CD4-positive, alpha-beta T cell treated with Interleukin-17A for 4 hours (primary cell): Measurements from ENCODE around the gene STIP1.

ENCODE experiments used
- DNase-seq: peaks from one replicate; pipeline ENCODE4 v3.0.0-alpha.2; 2020; ENCODE audit warnings: mixed read lengths

Gene STIP1

DNA sequence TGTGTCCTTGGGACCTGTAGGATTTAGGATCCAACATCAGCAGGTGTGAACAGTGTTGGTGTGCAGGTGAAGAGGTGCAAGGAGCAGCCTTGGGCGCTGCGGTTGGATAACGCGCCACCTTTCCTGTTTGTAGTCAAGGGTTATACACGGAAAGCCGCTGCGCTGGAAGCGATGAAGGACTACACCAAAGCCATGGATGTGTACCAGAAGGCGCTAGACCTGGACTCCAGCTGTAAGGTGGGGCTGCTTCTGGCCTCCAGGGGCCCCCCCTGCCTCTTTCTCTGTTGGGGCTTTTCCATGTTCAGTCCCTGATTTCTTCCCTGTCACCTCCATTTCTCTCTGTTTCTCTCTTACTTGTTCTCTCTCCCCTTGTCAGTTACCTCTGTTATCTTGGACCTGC is 17.0 kb downstream of the STIP1 start:
- DNase-seq = no peak

DNA sequence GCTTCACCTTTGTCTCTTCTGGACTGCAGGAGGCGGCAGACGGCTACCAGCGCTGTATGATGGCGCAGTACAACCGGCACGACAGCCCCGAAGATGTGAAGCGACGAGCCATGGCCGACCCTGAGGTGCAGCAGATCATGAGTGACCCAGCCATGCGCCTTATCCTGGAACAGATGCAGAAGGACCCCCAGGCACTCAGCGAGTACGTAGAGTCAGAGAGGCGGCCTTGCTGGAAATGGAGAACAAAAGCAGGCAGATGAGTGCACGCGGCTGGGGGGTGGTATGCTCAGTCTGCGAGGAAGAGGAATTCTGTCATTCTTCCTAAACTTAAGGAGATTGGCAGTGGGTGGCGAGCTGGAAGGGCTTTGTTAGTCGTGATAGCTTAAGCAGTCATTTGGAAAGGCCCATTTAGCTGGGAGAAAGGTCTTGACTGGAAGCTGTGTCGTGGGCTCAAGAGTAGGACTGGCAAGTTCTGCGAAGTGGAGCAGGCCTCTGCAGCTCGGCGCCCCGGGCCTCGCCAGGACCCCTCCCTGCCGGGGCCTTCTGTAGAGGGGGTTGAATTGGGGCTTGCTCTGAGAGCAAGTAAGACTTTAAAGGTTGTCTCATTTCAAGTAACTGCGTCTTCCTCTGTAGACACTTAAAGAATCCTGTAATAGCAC is 17.6 kb downstream of the STIP1 start:
- no peak for DNase-seq

DNA sequence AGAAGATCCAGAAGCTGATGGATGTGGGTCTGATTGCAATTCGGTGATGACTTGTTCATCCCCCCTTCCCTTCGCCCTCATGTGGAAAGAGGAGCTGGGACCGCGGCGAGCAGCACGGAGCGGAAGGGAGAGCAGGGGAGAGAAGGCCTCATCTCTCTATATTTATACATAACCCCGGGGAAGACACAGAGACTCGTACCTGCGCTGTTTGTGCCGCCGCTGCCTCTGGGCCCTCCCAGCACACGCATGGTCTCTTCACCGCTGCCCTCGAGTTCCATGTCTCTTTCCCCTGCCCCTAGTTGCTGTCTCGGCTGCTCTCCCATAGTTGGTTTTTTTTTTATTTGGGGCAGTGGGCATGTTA is 18.1 kb downstream of the STIP1 start:
- DNase-seq = no peak

DNA sequence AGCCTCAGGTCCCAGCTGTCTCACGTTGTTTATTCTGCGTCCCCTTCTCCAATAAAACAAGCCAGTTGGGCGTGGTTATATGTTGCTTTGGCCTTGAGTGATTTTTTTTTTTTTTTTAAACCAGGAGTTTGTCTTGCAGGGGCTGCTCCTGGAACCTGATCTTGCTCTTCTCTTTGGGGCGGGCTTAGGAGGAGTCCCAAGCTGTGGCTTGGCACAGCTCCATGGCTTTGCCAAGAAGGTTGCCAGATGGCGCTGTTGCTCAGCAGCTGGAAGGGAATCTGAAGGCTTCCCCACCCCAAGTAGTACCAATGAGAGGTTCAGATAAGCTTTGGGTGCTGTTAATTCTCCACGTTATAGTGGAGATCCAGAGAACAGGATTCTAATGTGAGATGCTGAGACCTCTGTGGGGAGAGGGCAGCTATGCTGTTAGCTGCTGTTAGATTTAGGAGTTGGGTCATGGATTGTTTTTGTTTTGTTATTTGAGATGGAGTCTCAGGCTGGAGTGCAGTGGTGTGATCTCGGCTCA is 18.6 kb downstream of the STIP1 start:
- DNase-seq = peak; percentile 89

DNA sequence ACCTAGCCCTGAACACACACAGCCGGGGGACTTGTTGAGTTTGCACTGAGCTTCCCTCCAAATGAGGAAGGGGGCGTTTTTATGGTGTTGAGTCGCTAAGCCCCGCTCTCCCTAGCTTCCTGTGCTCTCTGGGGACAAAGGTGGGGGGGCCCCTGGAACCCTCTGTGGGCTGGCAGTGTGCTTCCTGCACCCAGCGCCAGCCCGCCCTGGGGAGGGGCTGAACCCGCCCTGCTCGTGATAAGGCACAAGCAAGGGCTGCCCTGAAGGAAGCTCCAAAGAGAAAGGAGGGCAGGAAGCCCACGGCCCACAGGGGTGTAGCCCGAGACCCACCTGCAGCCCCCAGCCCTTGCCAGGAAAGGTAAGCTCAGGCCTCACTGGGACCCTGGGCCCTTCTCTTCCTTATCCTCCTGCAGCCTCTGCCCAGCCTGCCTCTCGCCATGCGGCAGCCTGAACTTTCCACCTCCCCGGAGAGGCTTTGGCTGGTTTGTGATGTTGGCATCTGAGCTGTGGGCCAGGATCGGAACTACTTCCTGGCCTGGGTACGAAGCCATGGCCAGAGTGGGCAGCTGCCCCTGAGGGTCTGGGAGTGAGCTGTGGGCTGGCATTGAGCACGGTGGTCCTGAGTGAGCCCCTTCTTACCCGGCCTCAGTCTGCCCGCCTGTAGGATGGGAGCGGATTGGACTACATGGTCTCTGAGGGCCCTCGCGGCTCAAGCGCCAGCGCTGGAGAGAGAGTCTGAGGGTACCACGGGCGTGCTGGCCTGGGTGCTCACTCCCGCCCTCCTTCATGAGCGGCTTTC is 20.7 kb downstream of the STIP1 start, which contains the start of gene FERMT3:
Gene FERMT3, plus strand, starts transcription at position 265 of the 799 bp plus-strand sequence. CDS start 644 bp downstream, outside the sequence.
- DNase-seq = peak; percentile 89

DNA sequence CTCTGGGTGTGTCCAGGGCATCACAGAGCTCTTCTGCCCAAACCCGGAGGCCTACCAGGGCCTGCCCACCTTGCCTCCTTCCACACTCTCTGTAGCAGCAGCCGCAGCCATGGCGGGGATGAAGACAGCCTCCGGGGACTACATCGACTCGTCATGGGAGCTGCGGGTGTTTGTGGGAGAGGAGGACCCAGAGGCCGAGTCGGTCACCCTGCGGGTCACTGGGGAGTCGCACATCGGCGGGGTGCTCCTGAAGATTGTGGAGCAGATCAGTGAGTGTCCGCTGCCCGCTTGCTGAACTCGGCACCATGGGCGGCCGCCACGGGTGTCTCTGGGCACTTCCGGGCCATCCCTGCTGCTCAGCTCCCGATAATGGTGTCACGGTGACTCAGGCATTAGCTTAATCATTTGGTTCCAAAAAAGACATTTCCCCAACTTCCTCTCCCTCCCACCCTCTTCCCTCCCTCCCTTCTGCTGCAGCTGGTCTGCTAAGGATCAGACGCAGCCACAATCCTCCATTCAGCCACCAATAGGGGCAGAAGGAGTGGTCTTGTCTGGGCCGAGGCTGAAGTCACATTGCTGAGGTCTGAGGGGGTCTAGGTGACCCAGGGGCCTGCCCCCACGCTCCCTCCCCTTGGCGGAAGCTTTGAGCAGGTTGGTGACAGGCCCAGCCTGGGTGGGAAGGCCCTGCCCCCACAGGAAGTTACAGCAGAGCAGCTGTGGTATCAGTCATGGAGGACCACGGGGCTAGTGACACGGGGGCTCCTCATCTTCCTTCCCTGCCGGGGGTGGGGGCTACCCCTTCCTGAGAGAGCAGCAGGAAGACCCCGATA is 21.5 kb downstream of the STIP1 start:
- DNase-seq = peak; percentile 85

DNA sequence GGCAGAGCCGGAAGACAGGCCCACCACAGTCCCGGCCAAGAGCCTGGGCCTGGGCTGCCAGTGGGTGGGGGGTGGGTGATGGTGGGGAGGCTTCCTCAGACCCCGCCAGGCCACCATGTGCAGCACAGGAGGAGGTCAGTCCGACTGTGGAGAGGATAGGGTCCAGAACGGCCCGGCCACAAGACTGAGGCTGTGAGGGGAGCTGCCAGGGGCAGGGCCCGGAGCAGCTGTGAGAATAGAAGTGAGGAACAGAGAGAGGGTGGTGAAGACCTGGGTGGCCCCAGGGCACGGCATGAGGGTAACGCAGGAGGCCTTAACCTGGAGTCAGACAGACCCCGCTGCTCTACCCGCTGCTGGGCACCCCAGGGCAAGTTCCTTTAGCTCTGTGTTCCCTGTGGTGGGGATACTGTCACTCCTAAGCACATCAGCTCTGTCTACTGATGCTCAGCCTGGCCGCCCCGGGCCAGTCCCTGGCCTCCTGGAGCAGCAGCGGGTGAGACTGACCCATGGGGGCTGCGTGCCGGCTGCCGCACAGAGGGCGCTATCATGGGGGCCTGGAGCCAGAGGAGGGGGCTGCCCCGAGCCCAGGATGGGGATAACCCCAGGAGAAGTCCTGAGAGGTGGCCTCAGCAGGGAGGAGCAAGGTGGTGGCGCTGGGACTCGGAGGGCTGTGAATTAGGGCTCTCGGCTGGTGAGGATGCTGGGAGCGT is 22.3 kb downstream of the STIP1 start:
- no peak for DNase-seq

DNA sequence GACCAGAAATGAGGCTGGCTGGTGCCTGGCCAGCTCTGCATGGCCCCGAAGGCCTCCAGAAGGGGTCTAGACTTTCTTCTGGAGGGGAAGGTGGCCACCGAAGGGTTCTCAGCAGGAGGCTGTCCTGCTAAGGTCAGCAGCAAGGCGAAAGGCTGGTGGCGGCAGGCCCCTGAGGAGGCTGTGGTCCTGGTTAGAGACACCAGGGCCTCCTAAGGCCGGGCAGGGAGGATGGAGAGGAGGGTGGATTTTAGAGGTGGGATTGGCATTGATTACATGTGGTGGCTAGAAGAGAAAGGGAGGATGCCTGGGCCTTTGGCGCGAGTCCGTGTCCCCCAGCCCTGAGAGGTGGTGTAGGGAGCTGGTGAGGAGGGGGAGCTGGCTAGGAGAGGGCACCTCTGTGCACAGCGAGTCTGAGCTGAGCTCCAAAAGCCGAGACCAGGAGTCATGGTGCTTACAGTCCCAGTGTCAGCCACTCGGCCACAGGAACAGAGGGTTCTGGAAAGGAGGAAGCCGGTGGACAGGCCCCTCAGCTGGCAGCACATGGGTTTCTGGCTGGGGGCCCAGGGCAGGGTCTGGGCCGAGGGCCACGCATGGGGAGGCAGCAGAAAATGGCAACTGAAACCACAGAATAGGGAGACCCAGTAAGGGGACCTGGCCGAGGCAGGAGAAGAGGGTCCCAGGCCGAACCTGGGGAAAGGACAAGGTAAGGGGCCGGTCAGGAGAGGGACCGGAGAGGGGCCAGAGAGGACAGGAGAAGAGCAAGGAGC is 23.0 kb downstream of the STIP1 start:
- DNase-seq = no peak

DNA sequence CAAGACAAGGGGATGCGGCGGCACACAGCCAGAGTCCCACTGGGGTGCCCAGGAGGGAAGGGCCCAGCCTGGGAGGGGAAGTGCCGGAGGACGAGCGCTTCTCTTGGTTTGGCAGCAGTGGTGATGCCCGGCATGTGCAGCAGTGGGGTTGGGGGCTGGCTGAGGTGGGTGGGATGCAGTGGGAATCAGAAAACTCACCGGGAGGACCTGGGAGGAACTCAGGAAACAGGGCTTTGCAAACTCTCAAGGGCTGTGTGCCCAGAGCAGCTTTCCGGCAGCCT is 23.5 kb downstream of the STIP1 start:
- DNase-seq = no peak

DNA sequence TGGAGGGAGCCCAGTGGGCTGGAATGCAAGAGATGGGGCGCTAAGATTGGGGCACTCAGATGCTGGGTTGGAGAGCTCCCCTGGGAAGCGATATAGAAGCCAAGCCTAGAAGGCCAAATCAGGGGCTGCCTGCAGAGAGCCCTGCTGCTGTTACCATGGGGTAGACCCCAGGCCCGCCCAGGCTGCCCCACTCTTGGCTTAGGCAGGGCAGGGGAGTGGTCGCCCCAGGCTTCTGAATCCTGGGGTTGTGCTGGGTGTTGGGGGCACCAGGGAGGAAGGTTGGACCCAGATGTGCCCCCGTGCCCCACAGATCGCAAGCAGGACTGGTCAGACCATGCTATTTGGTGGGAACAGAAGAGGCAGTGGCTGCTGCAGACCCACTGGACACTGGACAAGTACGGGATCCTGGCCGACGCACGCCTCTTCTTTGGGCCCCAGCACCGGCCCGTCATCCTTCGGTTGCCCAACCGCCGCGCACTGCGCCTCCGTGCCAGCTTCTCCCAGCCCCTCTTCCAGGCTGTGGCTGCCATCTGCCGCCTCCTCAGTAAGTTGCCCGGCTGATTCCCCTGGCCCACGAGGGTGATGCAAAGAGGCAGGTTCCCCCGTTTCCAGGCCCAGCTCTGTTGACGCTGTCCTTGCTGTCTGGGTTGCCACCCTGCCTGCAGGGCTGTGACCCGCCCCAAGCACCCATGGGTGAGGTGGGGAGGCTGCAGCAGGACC is 24.5 kb downstream of the STIP1 start:
- DNase-seq = no peak

DNA sequence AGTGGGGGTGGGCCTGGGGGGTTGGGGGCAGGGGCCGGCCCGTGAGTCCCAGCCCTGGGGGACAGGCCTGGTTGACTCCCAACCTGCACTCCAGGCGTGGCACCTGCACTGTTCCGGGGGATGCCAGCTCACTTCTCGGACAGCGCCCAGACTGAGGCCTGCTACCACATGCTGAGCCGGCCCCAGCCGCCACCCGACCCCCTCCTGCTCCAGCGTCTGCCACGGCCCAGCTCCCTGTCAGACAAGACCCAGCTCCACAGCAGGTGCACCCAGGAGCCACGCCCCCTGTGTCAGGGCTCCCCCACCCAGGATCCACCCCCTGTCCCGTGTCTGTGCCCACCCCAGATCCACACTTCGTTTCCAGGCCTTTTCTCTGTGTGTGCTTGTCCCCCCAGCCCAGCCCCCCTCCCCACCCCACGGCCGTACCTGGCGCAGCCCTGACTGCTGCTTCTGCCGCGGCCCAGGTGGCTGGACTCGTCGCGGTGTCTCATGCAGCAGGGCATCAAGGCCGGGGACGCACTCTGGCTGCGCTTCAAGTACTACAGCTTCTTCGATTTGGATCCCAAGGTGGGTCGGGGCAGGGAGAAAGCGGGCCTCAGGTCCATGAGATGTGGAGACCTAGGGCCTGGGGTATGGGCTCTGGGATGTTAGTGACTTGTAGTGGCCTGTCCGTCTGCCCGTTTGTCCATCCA is 25.4 kb downstream of the STIP1 start:
- DNase-seq = no peak

DNA sequence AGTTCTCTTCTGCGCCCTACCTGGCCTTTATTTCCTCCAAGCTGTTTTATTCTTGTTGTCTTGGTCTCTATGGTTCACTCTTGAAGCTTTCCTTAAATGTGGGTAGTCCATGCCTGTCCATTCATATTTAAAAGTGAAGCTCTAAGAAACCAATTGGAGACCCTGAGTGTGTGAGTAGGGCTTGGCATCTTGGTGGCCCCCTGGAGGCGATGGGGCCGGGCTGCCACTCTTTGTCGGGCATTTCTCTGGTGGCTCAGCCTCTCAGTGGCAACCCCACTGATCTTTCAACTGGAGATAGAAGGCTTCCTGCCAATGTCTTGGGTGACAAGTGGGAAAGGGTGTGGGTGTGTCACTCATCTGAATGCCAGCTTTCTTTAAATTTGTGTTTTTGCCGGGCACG is 30.9 kb downstream of the STIP1 start:
- DNase-seq = no peak

DNA sequence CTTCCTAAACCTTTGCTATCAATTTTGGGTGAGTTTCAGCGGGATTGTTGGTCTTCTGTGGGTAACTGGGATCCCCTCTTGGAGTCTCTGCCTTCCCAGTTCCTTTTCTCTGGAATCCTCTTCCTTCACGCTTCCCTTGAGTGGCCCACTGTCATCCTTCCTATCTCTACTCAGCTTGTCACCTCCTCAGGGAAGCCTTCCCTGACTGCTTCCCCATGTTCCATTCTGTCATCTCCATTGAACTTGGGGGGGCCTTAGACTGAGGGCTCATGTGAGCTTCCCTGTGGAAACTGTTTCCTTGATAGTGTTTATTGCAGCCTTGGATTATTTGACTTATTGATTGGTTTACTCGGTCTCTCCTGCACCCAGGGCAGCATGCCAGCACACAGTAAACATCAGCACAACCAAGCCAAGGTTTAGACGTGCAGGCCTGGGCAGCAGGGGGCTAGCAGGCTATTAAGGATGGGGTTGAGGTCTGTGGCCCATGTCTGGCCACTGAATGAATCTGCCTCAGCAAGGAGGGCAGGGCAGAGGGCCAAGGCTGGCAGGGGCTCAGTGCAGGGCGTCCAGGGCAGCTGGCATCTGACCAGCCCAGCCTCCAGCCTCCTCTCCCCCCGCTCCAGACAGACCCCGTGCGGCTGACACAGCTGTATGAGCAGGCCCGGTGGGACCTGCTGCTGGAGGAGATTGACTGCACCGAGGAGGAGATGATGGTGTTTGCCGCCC is 32.8 kb downstream of the STIP1 start:
- DNase-seq = no peak

DNA sequence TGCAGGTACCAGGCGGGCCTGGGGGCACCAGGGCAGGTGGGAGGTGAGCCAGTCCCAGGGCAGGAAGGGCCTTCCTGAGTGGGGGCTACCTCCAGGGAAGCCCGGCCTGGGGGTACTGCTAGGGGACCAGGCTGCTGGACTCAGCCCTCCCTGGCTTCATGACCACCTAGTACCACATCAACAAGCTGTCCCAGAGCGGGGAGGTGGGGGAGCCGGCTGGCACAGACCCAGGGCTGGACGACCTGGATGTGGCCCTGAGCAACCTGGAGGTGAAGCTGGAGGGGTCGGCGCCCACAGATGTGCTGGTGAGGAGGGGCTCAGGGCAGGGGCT is 33.3 kb downstream of the STIP1 start:
- DNase-seq = no peak

DNA sequence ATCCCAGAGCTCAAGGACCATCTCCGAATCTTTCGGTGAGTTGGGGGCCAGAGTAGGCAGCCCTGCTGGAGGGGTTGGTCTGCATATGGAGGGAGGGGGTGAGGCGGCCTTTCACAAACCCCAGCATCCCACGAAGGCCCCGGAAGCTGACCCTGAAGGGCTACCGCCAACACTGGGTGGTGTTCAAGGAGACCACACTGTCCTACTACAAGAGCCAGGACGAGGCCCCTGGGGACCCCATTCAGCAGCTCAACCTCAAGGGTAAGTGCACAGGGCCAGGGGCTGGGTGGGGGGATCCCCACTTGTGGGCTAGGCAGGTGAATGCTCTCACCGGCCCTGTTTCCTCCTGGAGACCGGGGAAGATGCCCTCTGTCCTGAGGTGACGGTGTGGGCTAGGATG is 33.8 kb downstream of the STIP1 start:
- no peak for DNase-seq

DNA sequence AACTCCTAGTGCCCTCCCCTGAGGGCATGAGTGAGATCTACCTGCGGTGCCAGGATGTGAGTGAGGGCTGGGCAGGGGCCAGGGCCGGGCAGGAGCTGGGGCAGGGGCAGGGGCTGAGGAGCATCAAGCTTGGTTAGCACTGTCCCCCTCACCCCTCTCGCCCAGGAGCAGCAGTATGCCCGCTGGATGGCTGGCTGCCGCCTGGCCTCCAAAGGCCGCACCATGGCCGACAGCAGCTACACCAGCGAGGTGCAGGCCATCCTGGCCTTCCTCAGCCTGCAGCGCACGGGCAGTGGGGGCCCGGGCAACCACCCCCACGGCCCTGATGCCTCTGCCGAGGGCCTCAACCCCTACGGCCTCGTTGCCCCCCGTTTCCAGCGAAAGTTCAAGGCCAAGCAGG is 34.3 kb downstream of the STIP1 start:
- DNase-seq = no peak

DNA sequence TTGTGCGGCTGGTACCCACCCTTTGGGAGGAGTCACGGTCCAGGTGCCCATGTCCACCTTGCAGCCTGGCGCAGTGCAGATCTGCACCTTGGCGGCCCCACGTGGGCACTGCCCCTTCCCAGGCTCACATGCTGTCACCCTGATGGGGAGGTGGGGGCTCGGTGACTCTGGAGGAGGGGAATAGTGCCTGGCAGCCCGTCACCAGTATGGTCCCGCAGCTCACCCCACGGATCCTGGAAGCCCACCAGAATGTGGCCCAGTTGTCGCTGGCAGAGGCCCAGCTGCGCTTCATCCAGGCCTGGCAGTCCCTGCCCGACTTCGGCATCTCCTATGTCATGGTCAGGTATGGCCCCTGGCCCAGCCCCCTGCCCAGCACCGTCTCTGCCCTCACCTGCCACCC is 34.8 kb downstream of the STIP1 start:
- no peak for DNase-seq

DNA sequence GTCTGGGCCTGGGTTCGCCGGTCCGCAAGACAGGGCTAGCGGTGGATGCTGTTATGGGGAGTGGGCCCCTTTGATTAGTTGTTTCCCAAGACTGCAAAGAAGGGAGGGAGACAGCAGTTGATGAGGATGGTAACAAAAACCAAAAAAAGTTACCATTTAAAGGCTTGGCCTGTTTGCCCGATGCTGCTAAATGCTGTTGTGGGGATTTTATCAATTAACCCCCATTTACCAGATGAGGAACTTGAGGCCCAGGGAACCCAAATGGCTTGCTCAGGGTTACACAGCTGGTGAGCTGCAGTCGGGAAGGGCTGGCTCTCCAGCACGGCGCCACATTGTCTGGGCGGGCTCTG is 36.7 kb downstream of the STIP1 start:
- DNase-seq = no peak

DNA sequence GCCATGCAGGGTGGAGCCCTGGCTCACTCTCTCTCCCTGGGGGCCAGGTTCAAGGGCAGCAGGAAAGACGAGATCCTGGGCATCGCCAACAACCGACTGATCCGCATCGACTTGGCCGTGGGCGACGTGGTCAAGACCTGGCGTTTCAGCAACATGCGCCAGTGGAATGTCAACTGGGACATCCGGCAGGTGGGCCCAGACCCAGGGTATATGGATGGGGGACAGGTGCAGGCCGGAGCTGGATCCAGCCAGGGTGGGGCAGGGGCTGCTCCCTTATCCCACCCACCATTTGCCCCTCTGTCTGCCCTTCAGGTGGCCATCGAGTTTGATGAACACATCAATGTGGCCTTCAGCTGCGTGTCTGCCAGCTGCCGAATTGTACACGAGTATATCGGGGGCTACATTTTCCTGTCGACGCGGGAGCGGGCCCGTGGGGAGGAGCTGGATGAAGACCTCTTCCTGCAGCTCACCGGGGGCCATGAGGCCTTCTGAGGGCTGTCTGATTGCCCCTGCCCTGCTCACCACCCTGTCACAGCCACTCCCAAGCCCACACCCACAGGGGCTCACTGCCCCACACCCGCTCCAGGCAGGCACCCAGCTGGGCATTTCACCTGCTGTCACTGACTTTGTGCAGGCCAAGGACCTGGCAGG is 37.2 kb downstream of the STIP1 start:
- DNase-seq = no peak
